Stimulated activated CD8-positive, alpha-beta memory T cell treated with anti-CD3 and anti-CD28 coated beads, Interleukin-4, amount 100 ng/mL, for 48 hours (primary cell): ENCODE results near the gene RASL10B.
A peak's percentile ranks its signal among the peaks of the same experiment; 100 is the strongest.
"Not testable (repeated sequence)": the region's sequence is repeated elsewhere in the genome, so short reads cannot be mapped to it uniquely, and the experiment has no call there.

Experiments
- DNase-seq: peaks from one replicate; pipeline ENCODE4 v3.0.0-alpha.2; 2020

The RASL10B gene

GRCh38 chr17:35743626-35744328, 12.3 kb downstream of the RASL10B start:
- DNase-seq, result peak; percentile 53

GRCh38 chr17:35744830-35745229, 13.4 kb downstream of the RASL10B start:
- DNase-seq, result no peak

- DNase-seq, result no peak
Observed at GRCh38 chr17:35745246-35745645, 13.8 kb downstream of the RASL10B start.

DNA sequence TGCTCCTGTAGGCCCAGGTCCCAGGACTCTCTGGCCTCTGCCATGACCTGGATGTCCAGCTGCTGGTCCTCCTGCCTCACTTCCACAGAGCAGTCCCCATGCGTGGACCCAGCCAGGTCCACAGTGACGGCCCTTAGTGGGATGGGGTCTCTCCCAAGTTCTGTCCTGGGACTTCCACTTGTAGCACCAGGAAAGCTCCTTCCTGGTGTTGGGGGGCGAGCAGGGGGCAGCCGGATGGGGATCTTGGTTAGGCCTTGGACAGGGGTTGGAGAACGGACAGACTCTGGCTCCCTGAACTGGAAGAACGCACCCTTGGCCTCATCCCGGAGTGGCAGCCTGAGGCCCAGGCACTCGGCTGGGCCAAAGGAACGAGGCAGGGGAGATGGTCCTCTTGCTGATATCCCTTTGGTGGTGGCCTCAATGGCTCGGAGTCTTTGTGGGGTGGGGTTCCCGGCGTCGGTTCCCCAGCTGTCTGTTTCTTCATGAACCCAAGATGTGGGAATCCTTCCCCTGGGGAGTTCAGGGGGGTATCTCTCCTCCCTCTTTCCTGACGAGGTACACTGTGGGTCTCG, 14.4 kb downstream of the RASL10B start:
- no peak for DNase-seq

DNA sequence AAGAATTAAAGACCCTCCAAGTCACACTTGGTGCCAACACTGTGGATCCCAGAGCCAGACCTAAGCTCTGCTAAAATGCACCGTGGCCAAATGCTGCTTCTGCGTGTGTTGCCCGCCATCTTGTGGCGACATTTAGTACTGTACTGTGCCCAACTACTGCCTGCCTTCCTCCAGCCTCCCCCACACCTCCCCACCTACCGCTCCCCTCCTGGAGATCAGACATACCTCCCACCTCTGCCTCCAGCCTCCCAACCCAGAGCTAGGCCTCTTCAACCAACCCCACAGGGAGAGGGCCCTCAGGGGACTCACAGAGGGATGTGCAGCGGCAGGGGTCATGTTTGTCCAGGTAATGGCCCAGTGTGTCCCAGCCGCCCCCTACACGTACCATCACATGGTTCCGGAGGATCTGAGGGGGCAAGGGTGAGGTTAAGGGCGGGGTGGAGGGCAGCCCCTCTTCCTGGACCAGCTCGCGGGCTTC, 16.1 kb downstream of the RASL10B start:
- peak; percentile 88 for DNase-seq

DNA sequence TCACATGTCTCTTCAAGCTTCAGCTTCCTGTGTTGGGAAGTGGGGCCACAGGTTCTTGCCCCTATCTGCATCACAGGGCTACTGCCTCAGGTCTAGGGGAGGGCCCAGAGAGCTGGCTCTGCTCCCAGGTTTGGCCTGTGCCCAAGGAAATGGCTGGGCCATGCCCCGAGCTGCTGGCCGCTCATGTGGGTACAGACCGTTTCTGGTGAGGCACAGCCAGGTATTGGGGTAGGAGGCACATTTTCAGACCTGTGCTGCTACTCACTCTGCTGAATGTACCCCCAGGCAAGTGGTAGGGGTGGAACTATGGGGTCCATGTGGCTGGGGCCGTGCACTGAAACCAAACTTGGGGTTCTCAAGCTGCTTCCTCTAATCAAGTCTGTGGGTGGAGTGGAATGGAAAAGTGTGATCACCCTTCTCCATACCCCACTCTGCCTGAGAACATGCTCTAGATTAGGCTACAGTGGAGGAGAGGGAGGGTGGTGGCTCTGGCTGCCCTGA, 17.0 kb downstream of the RASL10B start:
- no peak for DNase-seq

- DNase-seq, result no peak
Observed at GRCh38 chr17:35748979-35749378, 17.5 kb downstream of the RASL10B start.

DNA sequence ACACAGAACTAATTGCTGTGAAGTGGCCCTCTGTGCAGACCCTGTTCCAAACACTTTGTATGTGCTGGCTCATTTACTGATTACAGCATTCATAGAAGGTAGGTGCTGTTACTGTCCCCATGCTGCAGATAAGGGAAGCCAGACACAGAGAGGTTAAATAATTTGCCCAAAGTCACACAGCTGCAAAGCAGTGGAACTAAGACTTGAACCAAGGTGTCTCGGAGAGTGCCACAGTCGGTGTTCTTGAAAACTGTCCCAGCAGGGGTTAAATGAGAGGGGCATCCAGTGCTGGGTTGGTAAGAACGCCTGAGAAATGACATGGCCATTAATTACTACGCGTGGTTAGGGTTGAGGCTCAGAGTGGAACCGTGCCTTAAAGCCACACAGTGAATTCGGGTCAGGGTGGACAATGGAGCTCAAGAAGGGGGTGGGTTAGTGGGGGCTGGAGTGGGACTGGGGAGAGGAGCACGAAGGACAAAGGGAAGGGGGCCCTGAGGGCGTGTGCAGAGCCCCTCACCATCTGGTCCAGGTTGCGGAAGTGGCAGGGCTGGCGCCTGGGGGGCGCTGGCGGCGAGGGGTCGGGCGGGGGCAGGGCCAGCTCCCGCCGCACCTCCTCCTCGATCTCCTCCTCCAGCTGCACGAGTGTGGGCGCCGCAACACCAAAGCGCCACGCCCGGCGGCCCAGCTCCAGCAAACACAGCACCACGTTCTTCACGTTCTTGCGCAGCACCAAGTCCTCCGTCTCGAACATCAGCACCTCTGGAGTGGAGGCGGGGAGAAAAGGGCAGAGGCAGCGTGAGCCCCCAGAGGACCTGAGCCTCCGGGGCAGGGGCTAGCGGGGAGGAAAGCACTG, 18.3 kb downstream of the RASL10B start:
- DNase-seq, result peak; percentile 38

- DNase-seq, result no peak
Observed at GRCh38 chr17:35750526-35751395, 19.3 kb downstream of the RASL10B start.

- DNase-seq, result not testable (repeated sequence)
Observed at GRCh38 chr17:35751541-35751940, 20.1 kb downstream of the RASL10B start.

DNA sequence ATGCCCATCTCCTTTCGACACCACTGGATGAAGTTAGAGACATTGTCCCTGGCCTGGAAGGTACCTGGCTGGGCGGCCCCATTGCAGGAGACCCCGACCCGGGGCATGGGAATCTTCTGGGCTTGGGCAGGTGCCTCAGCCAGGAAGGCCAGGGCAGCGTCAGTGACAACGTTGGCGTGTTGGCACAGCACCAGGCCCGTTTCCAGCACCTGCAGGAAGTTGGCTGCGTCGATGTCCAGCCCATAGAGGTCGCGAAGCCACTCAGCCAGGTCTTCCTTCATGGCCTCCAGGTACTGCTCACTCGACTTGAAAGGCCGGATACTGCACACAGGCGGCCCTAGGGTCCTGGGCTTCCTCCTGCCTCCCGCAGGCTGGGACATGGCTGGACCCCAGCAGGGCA, 21.0 kb downstream of the RASL10B start:
- no peak for DNase-seq

DNA sequence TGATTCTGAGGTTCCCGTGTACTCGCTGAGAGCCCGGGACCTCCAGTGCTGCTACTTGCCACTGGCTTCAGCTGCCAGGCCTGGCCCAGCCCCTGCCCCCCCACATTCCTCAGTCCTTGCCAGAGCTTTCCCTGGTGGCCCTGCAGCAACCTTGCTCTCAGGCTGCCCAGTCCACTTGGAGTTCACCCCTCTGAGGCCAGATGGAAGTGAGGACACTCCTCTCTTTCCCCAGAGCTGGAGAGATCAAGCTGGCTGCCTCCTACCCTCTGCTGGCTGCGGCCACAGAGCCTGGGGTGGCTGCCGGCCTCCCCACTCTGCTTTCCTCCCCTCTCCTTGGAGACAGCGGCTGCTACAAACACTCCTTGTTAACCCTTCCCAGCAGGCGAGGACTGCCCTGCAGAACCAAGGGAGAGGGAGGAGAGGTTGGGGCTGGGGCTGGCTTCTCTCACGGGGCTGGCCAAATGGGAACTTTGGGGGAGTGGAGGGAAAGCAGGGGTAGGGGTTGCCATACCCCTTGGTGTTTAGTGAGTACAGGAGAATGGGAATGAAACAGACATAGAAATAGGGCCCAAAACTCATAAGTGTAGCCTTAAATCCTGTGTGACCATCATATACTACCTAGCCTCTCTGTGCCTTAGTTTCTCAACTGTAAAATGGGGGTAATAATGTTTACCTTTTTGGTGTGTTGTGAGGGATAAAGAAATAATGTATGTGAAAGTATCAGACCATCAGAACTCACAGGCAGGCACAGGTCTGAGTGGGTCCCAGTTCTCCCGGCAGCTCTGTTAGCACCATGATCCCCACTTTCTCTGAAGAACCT, 21.7 kb downstream of the RASL10B start, which contains the start of gene GAS2L2:
TSS of gene GAS2L2 (minus strand) at position 295 of the 820 bp plus-strand sequence. CDS start 389 bp downstream, outside the sequence.
- no peak for DNase-seq

- no peak for DNase-seq
Observed at GRCh38 chr17:35757243-35757642, 25.8 kb downstream of the RASL10B start.

GRCh38 chr17:35760587-35760986, 29.1 kb downstream of the RASL10B start, which contains the start of gene C17orf50:
TSS of gene C17orf50 (plus strand) at chr17:35760887. CDS start at chr17:35760942, 55 bp downstream.
- no peak for DNase-seq

- DNase-seq, result no peak
Observed at GRCh38 chr17:35761601-35762000, 30.2 kb downstream of the RASL10B start.

GRCh38 chr17:35763767-35764122, 32.3 kb downstream of the RASL10B start:
- no peak for DNase-seq

DNA sequence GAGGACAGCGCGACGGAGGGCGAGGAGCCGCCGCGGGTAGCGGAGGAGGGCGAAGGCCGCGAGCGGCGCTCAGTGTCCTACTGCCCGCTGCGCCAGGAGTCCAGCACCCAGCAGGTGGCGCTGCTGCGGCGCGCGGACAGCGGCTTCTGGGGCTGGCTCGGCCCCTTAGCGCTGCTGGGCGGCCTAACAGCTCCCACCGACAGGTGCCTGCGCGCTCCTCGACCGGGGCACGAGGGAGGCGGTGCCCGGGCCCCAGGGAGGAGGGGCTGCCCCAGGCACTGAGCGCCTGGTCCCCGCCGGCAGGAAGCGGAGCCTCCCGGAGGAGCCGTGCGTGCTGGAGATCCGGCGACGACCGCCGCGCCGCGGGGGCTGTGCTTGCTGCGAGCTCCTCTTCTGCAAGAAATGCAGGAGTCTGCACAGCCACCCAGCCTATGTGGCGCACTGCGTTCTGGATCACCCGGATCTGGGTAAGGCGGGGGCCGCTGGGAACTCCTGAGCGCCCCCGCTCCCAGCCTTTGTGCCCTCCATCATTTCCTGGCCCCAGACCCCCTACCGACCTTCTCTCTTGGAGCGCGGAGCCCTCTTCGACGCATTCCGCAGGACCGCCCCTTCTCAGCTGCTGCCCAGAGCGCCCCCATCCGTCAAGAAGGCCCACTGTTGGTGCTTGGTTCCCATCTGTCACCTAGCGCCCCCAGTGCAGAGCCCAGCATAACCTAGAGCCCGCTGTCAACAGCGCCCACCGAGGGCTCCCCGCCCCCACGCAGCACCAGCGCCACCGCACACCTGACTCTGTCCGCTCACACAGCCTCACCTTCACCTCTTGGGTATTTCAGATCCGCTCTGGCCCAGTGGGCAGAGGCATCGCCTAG, 32.9 kb downstream of the RASL10B start:
- peak; percentile 93 for DNase-seq

- no peak for DNase-seq
Observed at GRCh38 chr17:35765086-35765710, 33.8 kb downstream of the RASL10B start.

DNA sequence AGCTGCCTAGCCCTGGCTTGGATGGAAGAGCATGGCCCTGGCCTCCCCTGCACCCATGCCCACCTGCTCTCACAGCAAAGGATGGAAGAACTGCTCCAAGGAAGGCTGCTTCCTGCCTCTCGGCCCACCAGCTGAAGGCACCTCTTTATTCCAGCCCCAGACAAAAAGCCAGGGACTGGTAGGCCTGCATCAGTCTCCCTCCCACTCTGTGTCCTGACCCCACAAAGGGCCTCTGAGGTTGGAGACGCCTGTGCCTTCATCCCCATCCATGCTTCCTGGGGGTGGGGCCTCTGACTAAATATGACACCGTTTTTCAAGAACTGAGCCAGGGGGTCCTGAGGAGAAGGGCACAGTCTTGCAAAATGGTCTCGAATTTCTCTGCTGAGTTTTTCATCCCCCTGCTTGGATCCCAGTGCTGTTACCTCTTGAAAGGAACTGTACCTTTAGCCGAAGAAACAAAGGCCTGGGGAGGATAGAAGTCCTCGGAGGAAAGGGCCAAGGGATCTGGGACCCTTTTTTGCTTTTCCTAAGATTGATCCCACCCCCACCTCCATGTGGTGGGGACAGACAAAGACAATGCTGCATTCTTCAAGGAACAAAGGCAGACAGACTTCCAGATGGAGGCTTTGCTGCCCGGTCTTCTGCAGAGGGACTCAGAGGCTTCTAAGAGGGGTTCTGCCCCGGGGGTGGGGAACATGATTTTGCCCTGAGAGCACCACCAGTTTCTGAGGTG, 34.5 kb downstream of the RASL10B start:
- DNase-seq, result no peak
